Fibroblast of peridontal ligament (primary cell): ENCODE results near the gene GSX1.

Experiments
- DNase-seq: peaks from one replicate; pipeline ENCODE4 v3.0.0-alpha.2; 2010; ENCODE audit errors: extremely low read depth

Gene GSX1

DNA sequence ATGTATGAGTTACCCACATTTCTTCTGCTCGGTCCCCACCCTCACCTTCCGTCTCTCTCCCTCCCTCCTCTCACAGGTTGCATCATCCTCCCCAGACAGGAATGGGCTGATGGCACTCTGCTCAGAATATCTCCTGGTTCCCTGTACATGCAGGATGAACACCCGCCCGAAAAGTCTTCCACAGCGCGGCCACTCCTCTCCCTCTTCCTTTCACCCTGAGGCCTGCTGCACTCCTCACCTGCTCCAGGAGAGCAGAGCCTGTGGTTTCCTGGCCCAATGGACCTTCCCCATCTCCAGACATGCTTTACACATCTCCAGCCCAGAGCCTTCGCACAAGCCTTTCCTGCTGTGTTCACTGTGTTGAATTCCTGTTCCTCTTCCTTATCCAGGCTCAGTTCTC, 40.9 kb downstream of the GSX1 start:
- no peak for DNase-seq

DNA sequence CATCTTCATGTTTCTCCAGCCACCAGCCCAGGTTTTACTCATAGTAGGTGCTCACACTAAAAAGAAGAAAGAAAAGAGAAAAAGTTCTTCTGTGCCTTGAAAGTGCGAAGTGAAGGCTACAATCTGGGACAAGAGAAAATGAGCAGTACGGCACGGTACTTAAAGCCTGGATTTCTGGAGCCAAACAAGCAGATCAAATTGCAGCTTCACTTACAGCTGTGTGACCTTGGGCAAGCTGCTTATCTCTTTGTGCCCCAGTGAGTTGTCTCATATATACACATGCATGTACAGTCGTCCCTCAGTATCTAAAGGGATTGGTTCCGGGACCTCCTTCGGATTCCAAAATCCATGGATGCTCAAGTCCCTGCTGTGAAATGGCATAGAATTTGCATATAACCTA, 41.8 kb downstream of the GSX1 start:
- no peak for DNase-seq

DNA sequence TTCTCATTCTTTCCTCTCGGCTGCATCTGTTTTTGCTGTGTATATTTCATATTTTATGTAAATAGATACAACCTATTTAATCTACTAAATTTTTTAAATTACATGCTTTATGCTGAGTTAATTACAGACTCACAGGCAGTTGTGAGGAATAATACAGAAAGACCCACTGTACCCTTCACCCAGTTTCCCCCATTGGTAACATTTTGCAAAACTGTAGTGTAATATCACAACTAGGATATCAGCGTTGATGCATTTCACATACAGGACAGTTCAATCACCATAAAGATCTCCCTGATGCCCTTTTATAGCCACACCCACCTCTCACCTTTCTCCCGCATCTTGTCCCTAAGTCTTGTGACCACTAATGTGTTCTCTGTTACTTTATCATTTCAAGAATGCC, 43.5 kb downstream of the GSX1 start:
- DNase-seq: no peak

DNA sequence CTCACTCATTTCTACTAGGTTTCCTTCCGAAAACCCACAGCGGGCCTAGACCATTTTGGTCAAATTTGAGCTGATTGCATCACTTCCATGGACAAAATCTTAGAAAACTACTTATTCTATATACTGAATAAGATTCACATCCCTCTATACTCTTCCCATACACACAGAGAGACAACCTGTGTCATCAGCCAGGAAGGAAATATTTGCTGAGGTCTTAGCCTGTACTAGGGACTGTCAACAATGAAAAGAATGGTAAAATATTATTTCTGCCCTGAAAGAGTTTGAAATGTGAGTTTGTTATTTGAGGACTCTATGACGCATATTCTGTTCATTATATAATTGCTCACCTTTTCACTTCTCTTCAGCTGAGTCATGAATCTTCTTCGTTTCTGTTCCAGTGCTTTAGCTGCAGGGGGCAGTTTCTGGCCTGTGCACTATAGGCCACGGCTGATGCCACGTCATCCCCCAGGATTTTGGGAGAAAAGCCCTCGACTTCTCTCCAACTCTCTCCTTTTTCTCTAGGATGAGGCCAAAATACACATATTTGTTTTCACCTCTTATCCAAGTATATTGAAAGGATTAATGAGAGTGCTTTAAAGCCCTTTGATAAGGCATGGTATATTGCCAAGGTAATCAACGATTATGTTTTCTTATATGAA, 47.7 kb downstream of the GSX1 start:
- DNase-seq: no peak

GRCh38 chr13:27842571-27842970, 50.3 kb downstream of the GSX1 start:
- DNase-seq: no peak
